ENCODE results near the gene GRIK5.

Gene GRIK5

DNA sequence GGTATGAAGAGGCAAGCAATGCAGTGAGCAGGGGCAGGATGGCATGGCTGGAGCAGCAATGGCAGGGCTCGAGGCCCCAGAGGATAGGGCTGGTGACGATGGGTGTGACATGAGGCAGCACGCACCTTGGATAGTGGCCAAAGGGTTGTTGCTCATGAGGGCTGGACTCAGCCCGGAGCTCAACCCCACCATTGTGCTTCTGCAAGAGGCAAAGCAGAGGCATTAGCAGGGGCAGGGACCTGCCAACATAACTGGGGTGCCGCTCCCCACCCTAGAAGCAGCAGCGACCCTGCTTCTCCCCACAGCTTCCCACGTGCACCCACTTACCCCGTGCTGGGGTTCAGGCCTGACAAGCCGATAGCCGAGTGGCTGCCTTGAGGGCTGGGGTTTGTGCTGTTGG, 21.7 kb upstream of the GRIK5 start:
- DNase-seq (ENCODE audit: low read depth in 1 of 2, low spot score in 1 of 2) = no peak
- in situ Hi-C loops (cut with HindIII; ENCODE audit: low pct_unique_long_range_greater_than_20kb, low sequenced_read_pairs) = no loop called here

DNA sequence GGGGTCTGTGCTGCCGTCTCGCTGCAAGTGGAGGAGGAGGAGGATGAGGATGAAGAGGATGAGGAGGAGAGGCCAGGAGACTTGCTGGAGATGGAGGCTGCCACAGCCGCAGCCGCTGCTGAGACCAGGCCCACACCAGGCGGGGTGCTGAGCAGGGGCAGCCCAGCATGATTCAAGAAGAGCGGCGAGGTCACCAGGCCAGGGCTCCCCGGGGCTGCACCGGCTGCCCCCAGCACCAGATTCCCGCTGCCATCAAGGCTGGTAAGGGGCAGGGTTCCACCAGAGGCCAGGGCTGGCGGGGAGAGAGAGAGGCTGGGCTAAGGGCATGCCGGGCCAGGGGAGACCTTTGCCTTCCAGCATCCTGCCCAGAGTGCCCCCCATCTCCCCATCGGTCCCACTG, 21.3 kb upstream of the GRIK5 start:
- no peak for DNase-seq (ENCODE audit: low read depth in 1 of 2, low spot score in 1 of 2)
- in situ Hi-C loops (cut with HindIII; ENCODE audit: low pct_unique_long_range_greater_than_20kb, low sequenced_read_pairs) = no loop called here
- no peak for TF ChIP-seq JUND (IDR thresholded peaks at IDR 0.05; ENCODE audit: low read depth)

More for the DNA sequence above, 21.7 kb upstream of the GRIK5 start:
- TF ChIP-seq JUND (IDR thresholded peaks at IDR 0.05; ENCODE audit: low read depth) = no peak

DNA sequence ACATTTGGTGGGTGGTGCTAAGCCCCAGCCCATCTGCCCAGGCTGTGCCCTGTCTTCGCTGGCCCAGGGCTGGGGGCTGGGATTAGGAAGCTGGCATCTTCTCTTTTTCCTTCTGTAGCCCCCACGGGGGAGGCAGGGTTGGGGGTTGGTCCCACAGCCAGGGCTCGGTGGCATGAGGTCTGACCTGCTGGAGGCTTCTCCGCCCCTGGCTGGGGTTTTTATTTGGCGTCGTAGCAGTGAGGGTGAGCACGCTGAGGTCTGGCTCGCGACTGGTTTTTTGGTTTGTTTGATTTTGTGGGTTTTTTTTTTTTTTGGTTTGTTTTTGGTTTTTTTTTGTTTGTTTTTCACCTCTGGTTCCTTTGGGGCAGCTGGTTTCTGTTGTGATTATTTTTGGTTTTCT, 20.7 kb upstream of the GRIK5 start:
- in situ Hi-C loops (cut with HindIII; ENCODE audit: low pct_unique_long_range_greater_than_20kb, low sequenced_read_pairs) = no loop called here
- DNase-seq (ENCODE audit: low read depth in 1 of 2, low spot score in 1 of 2) = no peak
- TF ChIP-seq JUND (IDR thresholded peaks at IDR 0.05; ENCODE audit: low read depth) = no peak

DNA sequence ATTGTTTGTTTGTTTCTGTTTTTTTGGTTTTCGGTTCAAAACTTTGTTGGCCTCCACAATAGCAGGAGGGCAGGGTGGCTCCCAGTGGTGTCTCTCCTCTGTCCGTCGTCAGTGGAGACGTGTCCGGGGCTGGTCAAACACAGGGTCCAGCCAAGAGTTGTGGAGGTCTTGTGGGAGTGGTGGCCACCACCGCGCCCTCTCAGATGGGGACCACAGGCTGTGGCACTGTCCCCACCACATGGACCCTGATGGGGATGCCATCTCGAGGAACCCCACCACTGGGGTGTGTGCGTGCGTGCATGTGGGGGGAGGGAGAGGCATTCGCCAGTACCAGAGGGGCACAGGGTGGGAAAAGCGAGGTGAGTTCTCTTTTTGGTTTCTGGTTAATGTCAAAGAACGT, 19.8 kb upstream of the GRIK5 start:
- in situ Hi-C loops (cut with HindIII; ENCODE audit: low pct_unique_long_range_greater_than_20kb, low sequenced_read_pairs) = no loop called here
- no peak for TF ChIP-seq JUND (IDR thresholded peaks at IDR 0.05; ENCODE audit: low read depth)
- no peak for DNase-seq (ENCODE audit: low read depth in 1 of 2, low spot score in 1 of 2)

DNA sequence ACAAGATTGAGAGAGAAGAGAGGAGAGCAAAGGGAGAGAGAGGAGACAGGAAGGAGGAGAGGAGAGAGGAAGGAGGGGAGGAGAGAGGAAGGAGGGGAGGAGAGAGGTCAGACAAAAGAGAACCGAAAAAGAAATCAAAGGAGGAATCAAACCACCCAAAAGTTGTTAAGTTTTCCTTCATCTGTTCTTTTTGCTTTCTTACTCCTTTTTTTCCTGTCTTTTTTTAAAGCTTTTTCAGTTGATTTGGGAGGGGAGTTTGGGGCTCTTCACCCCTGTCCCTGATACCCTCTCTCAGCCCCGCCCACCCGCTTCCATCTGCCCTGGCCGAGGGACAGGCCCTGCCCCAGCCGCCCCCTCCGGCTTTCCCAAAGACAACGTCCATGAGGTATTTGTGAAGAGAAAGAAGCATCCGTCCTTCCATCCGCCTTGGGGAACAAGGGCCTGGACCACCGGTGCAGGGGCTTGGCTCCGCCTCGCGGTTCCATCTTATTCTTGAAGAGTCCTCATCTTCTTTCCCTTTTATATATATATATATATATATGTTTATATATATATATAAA, 19.3 kb upstream of the GRIK5 start:
- DNase-seq (ENCODE audit: low read depth in 1 of 2, low spot score in 1 of 2) = no peak
- in situ Hi-C loops (cut with HindIII; ENCODE audit: low pct_unique_long_range_greater_than_20kb, low sequenced_read_pairs) = no loop called here
- no peak for TF ChIP-seq JUND (IDR thresholded peaks at IDR 0.05; ENCODE audit: low read depth)

DNA sequence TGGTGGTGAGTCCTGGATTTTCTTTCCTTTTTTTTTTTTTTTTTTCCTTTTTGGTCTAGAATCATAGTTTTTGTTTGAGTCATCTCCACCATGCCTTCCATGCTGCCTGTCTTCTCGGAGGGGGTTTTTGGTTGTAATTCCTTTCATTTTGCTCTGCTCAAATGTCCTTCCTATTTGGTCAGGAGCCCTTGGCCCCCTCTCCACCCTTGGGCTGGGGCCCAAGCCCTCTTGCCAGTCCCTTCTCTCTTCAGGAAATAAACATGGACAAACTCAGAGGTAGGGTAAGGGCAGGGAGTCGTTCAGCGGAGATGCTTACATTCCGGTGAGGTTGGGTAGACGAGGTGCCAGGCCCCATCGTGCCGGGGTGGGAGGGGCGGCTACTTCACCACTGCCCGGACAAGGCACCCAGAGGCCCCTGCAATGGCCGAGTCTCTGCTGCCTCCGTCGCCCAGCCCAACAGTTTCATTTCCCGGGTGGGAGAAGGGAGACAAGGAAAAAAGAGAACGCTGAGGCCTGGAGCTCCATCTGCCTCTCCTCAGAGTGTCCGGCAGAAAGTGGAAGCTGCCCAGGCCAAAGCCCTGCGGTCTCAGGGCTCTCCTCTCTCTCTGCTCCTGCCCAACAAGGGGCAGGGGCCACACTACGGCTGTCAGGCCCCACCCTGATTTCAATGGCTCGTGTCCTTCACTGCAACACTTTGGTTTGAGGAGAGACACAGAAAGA, 18.6 kb upstream of the GRIK5 start:
- no peak for TF ChIP-seq JUND (IDR thresholded peaks at IDR 0.05; ENCODE audit: low read depth)
- DNase-seq (ENCODE audit: low read depth in 1 of 2, low spot score in 1 of 2) = no peak
- in situ Hi-C loops (cut with HindIII; ENCODE audit: low pct_unique_long_range_greater_than_20kb, low sequenced_read_pairs) = no loop called here

DNA sequence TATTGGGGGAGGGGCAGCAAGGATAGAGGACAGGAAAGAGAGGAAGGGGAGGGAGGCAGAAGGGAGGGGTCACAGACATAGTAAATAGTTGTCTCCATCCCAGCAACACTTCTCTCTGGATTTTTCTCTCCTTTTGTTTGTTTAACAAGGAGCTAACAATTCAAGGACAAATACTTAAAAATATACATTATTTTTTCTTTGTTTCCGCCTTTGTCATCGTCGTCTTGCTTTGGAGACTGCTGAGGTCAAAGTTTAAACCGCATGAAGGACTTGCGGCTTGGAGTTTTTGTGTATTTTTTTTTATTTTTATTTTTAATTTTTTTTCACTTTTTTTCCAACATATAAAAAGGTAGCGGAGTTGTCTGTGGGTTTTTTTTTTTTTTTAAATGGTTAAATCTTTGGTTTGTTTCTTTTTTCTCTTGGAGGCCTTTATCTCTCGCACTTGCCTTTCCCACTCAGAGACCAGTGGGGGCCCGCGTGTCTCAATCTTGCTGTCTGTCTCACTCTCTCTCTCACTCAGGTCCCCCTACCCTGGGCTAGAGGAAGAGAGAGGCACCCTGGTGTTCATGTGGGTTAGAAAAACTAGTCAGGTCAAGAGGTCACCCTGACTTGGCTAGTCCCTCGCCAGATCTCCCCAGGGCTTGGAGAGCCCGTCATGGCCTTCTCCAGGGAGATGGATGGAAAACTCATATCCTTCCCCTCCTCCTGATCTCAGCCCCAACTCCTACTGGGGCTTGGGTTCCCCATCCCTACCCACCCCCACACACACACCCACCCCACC, 17.0 kb upstream of the GRIK5 start:
- no peak for TF ChIP-seq JUND (IDR thresholded peaks at IDR 0.05; ENCODE audit: low read depth)

DNA sequence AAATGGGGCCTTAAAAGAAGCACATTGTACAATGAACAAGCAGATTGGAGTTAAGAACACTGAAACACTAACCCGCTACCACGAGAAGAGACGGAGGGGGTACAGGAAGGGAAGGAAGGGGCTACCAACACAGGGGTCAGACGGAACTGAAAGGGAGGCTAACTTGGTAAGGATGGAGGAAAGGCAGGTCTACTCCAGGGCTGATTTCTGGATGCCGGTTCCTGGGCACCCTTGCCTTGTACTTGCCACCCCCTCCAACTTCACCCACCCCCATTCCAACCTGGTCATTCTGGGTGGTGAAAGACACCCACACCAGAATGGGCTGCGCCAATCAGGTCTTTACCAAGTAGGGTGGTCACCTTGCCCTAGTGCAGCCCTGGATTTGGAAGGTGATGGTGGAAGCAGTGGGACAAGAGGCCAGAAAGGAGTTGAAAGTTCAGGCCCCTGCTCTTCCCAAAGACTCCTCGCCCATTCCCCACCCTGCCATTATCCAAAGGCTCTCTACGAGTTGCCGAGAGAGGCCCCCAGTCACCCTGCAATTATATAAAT, 16.3 kb upstream of the GRIK5 start:
- in situ Hi-C loops (cut with HindIII; ENCODE audit: low pct_unique_long_range_greater_than_20kb, low sequenced_read_pairs) = no loop called here
- no peak for TF ChIP-seq JUND (IDR thresholded peaks at IDR 0.05; ENCODE audit: low read depth)
- DNase-seq (ENCODE audit: low read depth in 1 of 2, low spot score in 1 of 2) = no peak

More for the DNA sequence above, 17.0 kb upstream of the GRIK5 start:
- no peak for DNase-seq (ENCODE audit: low read depth in 1 of 2, low spot score in 1 of 2)
- in situ Hi-C loops (cut with HindIII; ENCODE audit: low pct_unique_long_range_greater_than_20kb, low sequenced_read_pairs) = no loop called here

DNA sequence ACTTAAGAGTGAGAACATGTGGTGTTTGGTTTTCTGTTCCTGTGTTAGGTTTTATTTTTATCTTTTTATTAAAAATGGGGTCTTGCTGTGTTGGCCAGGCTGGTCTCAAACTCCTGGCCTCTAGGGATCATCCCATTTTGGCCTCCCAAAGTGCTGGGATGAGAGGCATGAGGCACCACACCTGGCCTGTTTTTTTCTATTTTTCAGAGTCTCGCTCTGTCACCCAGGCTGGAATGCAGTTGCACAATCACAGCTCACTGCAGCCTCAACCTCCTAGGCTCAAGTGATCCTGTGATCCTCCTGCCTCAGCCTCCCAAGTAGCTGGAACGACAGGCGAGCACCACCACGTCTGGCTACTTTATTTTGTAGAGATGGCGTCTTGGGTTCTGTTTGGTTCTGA, 13.5 kb upstream of the GRIK5 start:
- no peak for DNase-seq (ENCODE audit: low read depth in 1 of 2, low spot score in 1 of 2)
- no peak for TF ChIP-seq JUND (IDR thresholded peaks at IDR 0.05; ENCODE audit: low read depth)
- in situ Hi-C loops (cut with HindIII; ENCODE audit: low pct_unique_long_range_greater_than_20kb, low sequenced_read_pairs) = no loop called here

DNA sequence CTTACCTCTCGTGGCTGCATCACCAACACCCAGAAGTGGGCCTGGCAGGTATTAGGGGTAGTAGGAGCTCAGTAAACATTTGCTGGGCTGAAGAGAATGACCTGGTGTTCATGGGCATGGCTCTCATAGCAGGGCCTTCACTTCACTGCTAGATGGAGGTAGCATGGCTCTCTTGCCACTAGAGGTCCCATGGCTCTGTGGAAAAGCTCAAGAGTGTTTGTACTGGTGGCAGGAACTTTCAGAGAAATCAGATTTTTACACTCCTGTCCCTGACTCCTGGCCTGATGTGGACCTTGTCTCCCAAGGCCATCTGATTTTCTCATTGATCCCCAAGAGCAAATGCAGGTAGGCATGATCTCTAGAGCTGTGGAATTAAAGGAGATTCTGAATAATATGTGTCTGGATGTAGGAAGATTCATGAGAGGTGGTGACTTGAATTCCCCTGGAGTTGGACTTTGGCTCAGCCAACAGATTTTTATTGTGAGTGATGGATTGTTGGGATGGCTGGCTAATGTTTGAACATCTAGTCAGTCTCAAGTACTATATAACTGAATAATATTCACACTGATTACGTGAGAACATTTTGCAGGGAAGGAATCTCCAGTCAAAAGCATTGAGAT, 11.7 kb upstream of the GRIK5 start:
- peak; percentile 66 to 74 for DNase-seq (ENCODE audit: low read depth in 1 of 2, low spot score in 1 of 2)
- in situ Hi-C loops (cut with HindIII; ENCODE audit: low pct_unique_long_range_greater_than_20kb, low sequenced_read_pairs) = no loop called here
- TF ChIP-seq JUND (IDR thresholded peaks at IDR 0.05; ENCODE audit: low read depth) = no peak

DNA sequence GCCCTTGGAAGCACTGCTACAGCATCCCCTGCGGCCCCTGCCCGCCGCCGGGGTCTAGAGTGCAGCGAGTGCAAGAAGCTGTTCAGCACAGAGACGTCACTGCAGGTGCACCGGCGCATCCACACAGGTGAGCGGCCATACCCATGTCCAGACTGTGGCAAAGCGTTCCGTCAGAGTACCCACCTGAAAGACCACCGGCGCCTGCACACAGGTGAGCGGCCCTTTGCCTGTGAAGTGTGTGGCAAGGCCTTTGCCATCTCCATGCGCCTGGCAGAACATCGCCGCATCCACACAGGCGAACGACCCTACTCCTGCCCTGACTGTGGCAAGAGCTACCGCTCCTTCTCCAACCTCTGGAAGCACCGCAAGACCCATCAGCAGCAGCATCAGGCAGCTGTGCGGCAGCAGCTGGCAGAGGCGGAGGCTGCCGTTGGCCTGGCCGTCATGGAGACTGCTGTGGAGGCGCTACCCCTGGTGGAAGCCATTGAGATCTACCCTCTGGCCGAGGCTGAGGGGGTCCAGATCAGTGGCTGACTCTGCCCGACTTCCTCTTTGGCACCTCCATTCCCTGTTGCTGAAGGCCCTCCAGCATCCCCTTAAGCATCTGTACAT, 10.9 kb upstream of the GRIK5 start:
- no peak for TF ChIP-seq JUND (IDR thresholded peaks at IDR 0.05; ENCODE audit: low read depth)
- in situ Hi-C loops (cut with HindIII; ENCODE audit: low pct_unique_long_range_greater_than_20kb, low sequenced_read_pairs) = no loop called here
- DNase-seq (ENCODE audit: low read depth in 1 of 2, low spot score in 1 of 2) = no peak

Data from T47D (cell line).